Ureter (tissue), 1 donor: ENCODE measurements around the gene GADL1. TPM values are rescaled to one million over a fixed set of nuclear protein-coding genes. Genes with fewer than 3 reads are reported as not detected.
A peak's percentile ranks its signal among the peaks of the same experiment; 100 is the strongest.

Source experiments
- DNase-seq: peaks from one replicate; pipeline ENCODE4 v3.0.0-alpha.2; 2020; ENCODE audit warnings: low spot score
- total RNA-seq: library from RNA; stranded (reverse); gene quantifications from one replicate; pipeline ENCODE4 v1.2.4, GENCODE V29; 2023
- donor health status: DM: yes; HTN: yes; CAD: no.

Gene GADL1
- 0.10 TPM for total RNA-seq

DNA sequence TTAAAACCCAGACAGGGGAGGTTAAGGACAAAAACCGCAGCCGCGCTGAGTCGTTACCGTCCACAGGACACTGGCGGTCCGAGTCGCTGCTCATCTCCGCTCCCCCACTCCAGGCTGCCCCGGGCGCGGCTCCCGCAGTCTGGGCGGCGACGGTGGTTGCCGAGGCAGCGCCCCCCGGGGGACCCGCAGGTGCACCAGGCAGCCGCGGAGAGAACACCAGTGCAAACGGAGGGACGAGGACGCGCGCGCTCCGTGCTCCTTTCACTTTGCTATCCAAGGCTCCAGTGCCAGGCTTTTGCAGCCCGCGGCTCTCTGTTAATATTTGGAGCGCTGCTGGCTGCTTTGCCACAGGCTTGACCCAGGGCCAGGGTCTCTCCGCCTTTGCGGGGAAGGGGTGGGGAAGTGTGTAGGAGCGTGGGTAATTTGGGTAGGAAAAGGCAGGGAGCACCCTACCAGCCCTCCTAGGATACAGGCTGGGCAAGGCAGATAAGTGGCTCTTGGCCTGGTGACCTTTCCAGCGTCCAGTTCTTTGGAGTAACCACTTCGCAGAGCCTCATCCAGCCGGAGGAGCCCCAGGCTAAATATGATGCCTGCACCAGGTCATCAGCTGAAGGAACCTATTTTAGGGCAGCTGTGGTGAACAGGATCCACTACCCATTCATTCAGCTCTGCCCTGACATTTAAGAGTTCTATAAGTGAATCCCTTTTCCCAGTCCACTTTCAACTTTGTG lies at the start of gene GADL1:
Gene GADL1 (minus strand): TSS at position 141 of the 731 bp plus-strand sequence. CDS start 47 bp downstream, at position 94.
- DNase-seq: peak; percentile 44

- no peak for DNase-seq
Observed at GRCh38 chr3:30944124-30944523, 49.7 kb upstream of the GADL1 start.

GRCh38 chr3:30943206-30943605 lies 48.7 kb upstream of the GADL1 start:
- DNase-seq: no peak

GRCh38 chr3:30941342-30941741 lies 46.9 kb upstream of the GADL1 start:
- no peak for DNase-seq

DNA sequence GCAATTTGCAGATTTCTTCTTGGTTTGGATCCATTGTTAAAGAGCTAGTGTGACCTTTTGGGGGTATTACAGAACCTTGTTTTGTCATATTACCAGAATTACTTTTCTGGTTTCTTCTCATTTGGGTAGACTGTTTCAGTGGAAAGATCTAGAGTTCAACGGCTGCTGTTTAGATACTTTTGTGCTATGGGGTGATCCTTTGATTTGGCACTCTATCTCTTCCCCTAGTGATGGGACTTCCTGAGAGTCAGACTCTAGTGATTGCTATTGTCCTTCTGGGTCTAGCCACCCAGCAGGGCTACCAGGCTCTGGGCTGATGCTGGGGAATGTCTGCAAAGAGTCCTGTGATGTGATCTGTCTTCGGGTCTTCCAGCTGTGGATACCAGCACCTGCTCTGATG lies 46.3 kb upstream of the GADL1 start:
- DNase-seq: no peak

GRCh38 chr3:30934208-30934550 lies 39.7 kb upstream of the GADL1 start:
- DNase-seq: no peak

DNA sequence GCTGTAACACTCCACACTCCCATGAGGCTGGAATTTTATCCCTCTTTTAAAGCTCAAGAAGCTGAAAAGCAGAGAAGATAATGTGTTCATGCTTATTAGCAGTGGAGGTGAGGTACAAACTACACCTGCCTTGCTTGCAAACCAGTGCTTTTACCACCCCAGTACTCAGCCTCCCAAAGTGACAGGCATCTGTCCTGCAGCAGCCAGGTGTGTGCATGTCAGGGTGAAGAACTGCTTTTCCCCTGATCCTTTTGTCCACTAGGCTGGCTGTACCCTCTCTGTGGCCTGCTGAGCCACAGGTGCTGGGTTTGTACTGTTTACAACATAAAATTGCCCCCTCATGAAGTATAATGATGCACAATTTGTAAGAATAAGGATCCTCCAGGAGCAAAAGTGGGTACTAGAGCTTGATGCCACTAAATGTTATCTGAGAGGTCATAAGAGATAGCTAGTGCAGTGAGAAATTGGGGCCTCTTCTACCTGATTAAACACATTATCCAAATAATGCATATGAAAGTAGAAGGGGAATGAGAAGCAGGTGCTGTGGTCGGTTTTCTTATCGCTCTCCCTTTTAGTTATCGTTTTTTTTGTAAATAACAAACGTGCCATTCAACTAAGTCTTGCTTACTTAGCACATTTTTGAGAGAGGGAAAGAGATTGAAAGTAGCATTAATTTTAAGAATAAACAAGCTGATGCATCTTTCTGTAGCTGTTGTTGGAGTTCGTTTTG lies 39.2 kb upstream of the GADL1 start:
- no peak for DNase-seq

GRCh38 chr3:30932513-30933098 lies 38.1 kb upstream of the GADL1 start:
- no peak for DNase-seq

GRCh38 chr3:30924763-30925162 lies 30.3 kb upstream of the GADL1 start:
- DNase-seq: no peak

GRCh38 chr3:30919564-30919963 lies 25.1 kb upstream of the GADL1 start:
- no peak for DNase-seq

DNA sequence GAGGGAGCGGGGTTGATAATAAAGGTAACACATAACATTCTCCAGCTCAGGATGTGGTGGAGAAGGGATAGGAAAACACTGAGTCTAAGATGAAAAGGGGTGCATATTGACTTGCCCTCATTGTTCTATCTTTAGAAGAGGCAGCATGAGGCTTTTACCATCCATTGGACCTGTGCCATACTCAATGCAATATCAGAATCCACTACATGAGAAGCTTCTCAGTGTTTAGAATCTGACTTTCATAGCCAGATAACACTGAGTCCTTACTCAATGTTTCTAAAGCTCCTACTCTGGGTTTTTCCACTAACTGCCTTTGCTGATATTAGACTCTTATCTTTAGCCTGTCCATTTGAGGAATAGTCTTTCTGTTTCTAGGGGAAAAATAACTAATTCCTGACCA lies 24.3 kb upstream of the GADL1 start:
- no peak for DNase-seq

GRCh38 chr3:30915782-30916181 lies 21.3 kb upstream of the GADL1 start:
- DNase-seq: no peak

GRCh38 chr3:30914696-30915095 lies 20.2 kb upstream of the GADL1 start:
- DNase-seq: no peak

DNA sequence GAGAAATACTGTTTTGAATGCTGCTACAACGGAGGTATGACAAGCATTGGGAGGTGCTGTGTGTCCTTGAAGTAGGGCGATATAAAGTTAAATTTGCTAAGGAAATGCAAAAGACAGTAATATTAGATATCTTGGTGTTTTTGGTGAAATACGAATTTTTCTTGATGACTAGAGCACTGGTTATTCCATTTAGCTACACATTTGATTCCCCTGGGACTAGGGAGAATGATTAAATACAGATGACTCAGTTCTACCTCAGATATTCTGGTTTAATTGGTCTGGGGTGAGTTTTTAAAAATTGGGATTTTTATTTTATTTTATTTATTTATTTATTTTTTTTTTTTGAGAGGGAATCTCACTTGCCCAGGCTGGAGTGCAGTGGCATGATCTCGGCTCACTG lies 18.7 kb upstream of the GADL1 start:
- DNase-seq: no peak

DNA sequence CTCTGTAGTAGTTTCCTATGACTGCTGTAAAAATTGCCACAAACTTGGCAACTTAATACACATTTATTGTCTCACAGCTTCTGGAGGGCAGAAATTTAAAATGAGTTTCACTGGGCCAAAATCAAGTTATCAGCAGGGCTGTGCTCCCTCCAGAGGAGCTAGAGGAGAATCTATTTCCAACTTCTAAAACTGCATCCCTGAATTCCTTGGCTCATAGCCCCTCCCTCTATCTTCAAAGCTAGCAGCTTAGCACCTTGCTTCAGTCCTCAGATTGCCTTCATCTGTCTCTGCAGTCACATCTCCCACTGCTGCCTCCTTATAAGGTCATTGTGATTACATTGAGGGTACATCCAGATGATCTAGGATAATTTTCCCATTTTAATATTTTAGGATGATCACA lies 17.8 kb upstream of the GADL1 start:
- DNase-seq: no peak

- no peak for DNase-seq
Observed at GRCh38 chr3:30908456-30909037, 14.1 kb upstream of the GADL1 start.

- no peak for DNase-seq
Observed at GRCh38 chr3:30904996-30905395, 10.5 kb upstream of the GADL1 start.

DNA sequence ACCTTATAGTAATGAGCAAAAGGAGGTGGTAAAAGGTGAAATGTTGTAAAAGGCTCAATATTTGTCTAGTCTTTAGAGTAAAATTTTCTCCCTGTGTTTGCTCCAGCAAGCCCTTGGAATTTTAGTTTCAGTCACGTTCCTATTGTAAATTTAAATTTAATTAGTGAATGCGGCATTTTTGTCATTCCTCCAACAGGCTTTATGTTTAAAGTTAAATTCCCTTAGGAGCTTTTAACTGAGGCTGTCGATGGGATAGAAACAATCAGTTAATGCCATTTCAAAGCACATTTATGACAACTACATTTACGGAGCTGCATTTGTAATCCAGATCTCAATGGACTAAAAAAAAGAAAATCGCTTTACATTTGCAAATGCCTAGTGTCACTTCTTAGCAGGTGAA lies 868 bp upstream of the GADL1 start:
- no peak for DNase-seq

DNA sequence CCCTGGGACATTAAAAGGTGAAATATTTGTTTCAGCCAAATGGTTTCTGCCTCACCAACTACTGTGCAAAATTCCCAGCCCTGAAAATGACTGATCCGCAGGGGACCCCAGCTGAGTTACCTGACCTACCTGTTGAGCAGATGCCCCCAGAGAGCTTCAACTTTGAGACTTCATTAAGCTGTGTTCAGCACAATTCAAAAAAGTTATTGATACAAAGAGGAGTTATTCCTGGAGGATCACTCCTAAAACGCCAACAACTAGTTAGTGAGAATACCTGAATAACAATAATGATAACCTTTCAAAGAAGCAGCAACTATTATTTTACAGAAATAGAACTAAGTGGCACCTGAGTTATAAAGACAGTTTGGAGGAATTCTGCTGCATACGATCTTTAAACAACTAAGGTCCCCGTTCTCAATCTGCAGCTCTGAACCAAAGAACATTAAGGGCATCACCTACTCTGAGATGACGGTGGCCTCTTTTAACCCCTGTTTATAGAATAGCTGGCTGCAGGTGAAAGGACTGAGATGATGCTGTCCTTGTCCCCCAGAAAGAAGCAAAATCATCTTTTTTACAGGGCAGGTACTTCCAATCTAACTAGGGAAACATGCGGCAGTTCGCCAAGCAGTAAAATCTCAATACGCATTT lies 659 bp downstream of the GADL1 start:
- DNase-seq: no peak

DNA sequence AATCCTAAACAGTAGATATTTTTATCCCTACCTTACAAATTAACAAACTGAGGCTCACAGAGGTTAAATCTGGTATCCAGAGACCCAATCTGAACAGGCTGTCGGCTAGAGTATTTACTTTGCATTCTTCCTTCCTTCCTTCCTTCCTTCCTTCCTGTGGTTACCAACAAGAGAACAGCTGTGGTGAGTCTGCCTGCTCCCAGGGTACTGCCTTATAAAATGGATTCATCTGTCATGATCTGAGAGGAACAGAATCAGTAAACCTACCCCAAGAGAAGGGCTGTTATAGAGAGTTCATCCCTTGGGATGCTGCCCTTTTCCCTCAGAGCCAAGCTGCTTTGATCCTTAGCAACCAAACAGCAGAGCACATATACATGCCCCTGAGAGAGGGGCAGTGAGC lies 3.6 kb downstream of the GADL1 start:
- no peak for DNase-seq

GRCh38 chr3:30886888-30887287 lies 7.6 kb downstream of the GADL1 start:
- DNase-seq: no peak

DNA sequence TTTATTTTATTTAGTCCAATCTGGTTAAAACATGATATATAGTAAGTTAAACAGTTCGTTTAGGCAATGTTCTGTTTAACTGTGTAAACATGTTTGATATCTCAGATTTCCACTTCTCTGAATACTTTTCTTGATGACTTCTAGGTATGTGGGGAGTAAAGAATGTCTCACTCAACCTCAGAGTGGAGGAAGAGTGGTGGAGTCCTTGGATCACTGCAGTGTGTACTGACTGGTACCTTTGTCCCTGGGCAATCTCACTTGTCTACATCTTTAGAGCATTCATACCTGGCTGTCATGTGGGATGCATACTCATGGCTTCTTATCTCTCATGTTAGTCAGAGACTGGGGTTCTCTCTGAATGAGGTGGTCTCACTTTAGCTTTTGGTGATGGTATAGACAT lies 15.6 kb downstream of the GADL1 start:
- DNase-seq: no peak
